KBM-7 (cell line): ENCODE results near the gene USP48.

ENCODE experiments used
- DNase-seq: peaks from one replicate; pipeline ENCODE4 v3.0.0-alpha.2; 2015
- in situ Hi-C: fragments of 300-500 bp; cut with MboI; formaldehyde crosslinking; loops from 2 replicates; pipeline ENCODE4 v1.14.3; 2020; ENCODE audit warnings: low sequenced_read_pairs, low pct_unique_long_range_greater_than_20kb, mixed read lengths

The USP48 gene

DNA sequence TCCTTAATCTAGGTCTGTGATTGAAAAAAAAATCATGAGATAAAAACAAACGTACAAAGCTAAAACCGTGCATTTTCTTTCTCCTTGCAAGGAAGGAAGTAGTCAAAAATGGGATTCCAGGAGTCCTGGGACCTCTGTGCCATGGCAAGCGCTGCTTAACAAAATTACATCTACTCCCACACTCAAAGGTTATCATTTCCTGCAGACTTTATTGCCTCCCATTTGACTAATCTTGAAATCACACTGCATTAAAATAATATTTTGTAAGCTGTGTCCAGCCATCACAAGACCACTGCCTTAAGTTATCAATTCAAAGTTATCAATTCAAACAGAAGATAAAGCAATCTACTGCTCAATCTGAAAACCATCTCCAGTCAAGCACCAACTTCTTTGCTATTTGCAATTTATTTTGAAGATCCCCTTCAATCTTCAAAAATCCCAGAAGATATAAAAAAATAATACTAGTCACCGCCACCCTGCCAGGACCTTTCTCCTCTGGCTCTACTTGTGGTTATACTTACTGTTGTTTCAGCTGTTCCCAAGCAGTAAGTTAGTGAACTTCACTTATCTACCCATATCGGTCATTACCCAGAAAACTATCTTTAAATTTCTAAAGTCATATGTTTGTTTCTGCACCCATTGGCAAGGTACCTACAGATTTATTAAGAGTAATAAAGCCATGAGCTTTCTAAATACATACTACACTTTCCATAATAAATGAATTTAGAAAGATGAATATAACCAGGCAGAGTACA is 75.7 kb downstream of the USP48 start:
- in situ Hi-C loops = no loop called here
- DNase-seq = no peak

GRCh38 chr1:21706151-21706835 is 76.7 kb downstream of the USP48 start:
- in situ Hi-C loops = no loop called here
- DNase-seq = peak; percentile 32

DNA sequence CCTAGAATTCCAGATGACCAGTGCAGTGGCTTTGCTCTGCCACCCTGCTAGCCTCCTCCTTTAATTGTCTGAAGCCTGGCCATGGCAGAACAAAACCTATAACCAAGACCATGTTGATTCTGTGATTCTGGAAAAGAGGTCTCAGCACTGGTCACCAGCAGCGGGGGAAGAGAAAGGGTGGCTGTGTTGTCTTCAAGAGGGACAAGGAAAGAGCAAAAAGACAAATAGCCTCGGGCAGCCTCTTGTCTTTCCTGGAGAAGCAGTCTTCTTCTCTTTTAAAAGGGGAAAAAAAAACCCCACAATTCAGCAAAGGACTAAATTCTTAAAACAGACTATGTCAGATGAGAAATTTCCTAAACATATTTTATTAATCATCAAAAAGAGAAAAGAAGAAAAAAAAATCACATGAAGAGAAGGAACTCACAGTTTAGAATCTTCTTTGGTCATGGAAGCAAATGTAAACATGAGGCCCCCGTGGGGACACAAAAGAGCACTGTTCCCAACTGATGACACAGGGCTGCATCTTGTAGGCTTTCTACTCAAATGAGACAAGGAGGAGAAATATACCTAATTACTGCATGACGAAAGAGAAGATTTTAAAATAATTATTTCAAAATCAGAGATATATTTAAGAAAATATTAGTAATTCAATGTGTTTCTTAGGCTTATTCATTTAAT is 77.5 kb downstream of the USP48 start:
- in situ Hi-C loops = no loop called here
- DNase-seq = no peak

DNA sequence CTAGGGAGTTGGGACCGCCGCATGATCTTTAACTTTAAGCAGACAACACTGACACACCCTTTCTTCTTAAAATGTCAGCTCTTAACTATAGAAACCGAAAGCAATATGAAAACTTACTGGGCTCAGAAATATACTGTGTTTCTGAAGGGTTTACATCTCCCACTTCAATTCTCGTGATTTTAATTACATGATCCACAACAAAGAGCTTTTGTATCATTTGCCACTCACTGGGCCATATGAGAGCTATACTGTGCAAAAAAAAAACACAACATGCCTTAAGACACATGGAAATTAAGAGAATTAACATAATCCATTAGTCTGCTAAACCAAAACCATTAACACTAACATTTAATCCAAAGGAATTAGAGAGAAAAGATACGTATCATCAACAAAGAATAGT is 78.8 kb downstream of the USP48 start:
- DNase-seq = no peak
- in situ Hi-C loops = no loop called here

DNA sequence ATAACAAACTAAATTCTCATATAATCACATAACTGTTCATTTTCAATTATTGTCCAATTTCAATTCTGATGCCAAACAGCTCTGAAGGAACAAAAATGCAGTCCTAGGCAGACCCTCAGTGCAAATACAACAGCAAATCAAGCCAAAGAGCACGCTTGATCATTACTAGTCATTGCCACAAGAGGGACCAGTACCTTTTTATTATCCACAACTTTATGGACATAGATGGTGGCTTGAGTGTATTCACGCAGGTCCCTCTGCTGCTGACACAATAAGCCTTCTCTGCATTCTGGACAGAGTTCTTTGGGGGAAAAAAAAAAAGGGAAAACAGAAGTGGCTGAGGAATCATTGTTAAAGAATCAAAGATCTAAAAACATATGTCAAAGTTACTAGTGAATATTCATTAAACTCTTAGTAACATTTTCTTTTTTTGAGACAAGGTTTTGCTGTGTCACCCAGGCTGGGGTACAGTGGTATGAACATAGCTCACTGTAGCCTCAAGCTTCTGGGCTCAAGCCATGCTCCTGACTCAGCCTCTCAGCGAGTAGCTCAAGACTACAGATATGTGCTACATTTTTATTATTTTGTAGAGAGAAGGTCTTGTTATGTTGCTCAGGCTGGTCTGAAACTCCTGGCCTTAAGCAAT is 79.5 kb downstream of the USP48 start:
- DNase-seq = peak; percentile 50
- in situ Hi-C loops = no loop called here

DNA sequence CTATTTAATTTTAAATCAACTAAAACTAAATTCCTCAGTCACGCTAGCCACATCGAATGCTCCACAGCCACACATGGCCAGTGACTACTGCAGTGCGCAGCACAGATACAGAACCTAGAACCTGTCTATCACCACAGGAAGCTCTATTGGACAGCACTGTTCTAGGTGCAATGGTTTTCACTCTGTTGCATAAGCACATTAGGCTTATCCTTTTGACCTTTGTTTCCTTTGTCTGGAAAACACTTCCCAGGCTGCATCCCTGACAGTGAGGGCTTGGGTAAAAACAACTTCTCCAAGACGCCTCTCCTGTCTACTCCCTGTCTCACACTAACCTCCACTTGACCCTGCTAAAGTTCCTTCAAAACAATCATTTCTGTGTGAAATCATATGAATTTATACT is 80.2 kb downstream of the USP48 start:
- DNase-seq = no peak

DNA sequence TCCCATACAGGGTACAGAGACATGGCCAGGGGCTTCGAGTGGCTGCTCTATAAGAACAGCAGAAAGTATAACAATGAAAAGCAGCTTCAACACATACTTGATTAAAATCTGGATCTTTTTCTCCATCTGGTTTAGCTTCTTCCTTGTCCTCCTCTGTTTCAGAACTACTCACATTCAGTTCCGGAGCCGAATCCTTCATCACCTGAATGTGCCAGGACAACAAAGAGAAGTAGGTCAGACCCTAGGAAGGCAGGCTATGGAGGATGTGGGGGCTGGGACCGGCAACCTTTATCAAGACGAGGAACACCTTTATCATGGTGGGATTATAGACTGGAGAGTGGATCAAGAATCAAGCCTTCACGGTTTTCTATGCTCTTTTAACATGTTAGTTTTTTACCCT is 81.5 kb downstream of the USP48 start:
- in situ Hi-C loops = no loop called here
- no peak for DNase-seq

More for the DNA sequence above, 80.2 kb downstream of the USP48 start:
- in situ Hi-C loops = no loop called here

- DNase-seq = peak; percentile 31
- in situ Hi-C loops = no loop called here
These were observed 82.9 kb downstream of the USP48 start for GRCh38 chr1:21700094-21700493.

GRCh38 chr1:21696931-21697330 is 86.0 kb downstream of the USP48 start:
- in situ Hi-C loops = no loop called here
- no peak for DNase-seq

GRCh38 chr1:21693732-21694131 is 89.2 kb downstream of the USP48 start:
- DNase-seq = no peak
- in situ Hi-C loops = no loop called here

GRCh38 chr1:21691739-21692138 is 91.2 kb downstream of the USP48 start:
- in situ Hi-C loops = no loop called here
- no peak for DNase-seq

GRCh38 chr1:21689661-21690372 is 93.1 kb downstream of the USP48 start:
- in situ Hi-C loops = no loop called here
- no peak for DNase-seq

GRCh38 chr1:21687081-21687529 is 95.8 kb downstream of the USP48 start:
- in situ Hi-C loops = no loop called here
- no peak for DNase-seq

DNA sequence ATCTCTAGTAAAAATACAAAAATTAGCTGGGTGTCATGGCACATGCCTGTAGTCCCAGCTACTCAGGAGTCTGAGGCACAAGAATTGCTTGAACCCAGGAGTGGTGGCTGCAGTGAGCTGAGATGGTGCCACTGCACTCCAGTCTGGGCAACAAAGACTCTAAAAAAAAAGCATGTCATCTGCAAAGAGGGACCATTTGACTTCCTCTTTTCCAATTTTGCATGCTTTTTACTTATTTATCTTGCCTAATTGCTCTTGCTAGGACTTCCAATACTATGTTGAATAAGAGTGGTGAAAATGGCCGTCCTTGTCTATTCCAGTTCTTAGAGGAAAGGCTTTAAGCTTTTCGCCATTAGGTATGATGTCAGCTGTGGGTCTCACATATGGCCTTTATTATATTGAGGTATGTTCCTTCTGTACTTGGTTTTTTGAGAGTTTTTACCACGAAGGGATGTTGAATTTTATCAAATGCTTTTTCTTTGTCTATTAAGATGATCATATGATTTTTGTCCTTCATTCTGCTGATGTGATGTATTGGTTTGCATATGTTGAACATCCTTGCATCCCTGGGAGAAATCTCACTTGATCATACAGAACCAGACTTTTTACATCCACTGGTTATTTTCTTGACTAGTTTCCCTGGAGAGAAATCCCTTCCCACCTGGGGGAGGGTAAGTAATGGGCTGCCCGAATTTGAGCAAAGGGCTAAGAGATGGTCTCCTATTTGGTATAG is 96.8 kb downstream of the USP48 start:
- in situ Hi-C loops = no loop called here
- DNase-seq = no peak

- no peak for DNase-seq
- in situ Hi-C loops = no loop called here
These were observed 101.5 kb downstream of the USP48 start for GRCh38 chr1:21681426-21681825.

DNA sequence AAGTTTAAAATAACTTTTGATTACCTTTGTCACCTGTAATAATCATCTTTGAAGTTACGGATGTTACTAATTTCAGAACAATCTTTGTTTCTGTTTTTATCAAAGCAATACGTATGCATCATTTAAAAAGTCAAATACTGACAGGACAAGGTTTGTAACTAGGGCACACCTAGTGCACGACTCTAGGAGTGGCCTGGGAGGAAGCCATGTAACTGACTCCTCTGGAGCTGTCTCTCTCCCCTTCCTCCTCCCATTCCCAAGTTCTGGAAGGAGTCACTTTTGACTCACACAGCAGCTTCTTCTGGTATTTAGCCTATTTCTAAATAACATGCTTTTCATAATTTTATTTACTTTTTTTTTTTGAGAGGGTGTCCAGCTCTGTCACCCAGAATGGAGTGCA is 102.0 kb downstream of the USP48 start:
- in situ Hi-C loops = no loop called here
- no peak for DNase-seq

DNA sequence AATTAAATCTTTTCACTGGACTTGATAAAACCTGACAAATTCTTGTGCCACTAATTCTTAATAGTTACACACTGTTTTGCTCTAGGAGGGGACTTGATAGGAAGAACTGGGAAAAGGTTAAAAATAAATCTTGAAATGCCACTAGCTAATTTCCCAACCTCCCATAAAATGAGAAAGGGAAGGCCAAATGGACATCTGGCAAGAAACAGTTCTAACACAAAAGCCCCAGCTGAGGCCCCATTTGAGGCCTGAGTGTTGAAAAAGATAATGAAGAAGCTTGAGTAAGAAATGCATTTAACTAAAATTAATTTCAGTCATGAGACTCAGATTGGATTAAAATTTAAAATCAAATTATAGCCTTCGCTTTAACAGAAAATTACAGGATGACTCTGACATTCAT is 102.6 kb downstream of the USP48 start:
- in situ Hi-C loops = no loop called here
- no peak for DNase-seq

GRCh38 chr1:21677168-21677567 is 105.8 kb downstream of the USP48 start:
- in situ Hi-C loops = no loop called here
- no peak for DNase-seq

DNA sequence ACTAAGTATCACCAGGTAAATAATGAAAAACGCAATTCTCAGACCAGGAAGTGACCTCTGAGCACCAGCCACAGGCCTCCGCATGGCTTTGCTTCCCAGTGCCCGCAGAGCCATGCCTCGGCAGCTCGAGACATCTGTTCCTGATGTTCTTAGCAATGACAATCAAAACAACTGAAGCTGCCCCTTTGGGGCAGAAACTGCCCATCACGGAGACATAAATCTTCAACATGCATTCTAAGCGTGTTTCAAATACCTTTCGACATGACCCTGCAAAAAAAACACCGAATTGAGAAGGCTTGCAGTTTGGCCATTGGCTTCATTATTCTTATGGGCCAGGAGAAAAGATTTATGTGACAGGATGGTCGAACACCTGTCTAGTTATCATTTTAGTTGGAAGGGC is 108.0 kb downstream of the USP48 start:
- in situ Hi-C loops = no loop called here
- DNase-seq = no peak
